Effector CD8-positive, alpha-beta T cell (primary cell): Measurements from ENCODE around the gene TMC8.
"Not testable (repeated sequence)": the region's sequence is repeated elsewhere in the genome, so short reads cannot be mapped to it uniquely, and the experiment has no call there.

ENCODE experiments used
- DNase-seq: peaks from one replicate; lab custom pipeline; 2025; lab: John Stamatoyannopoulos, UW

The TMC8 gene

DNA sequence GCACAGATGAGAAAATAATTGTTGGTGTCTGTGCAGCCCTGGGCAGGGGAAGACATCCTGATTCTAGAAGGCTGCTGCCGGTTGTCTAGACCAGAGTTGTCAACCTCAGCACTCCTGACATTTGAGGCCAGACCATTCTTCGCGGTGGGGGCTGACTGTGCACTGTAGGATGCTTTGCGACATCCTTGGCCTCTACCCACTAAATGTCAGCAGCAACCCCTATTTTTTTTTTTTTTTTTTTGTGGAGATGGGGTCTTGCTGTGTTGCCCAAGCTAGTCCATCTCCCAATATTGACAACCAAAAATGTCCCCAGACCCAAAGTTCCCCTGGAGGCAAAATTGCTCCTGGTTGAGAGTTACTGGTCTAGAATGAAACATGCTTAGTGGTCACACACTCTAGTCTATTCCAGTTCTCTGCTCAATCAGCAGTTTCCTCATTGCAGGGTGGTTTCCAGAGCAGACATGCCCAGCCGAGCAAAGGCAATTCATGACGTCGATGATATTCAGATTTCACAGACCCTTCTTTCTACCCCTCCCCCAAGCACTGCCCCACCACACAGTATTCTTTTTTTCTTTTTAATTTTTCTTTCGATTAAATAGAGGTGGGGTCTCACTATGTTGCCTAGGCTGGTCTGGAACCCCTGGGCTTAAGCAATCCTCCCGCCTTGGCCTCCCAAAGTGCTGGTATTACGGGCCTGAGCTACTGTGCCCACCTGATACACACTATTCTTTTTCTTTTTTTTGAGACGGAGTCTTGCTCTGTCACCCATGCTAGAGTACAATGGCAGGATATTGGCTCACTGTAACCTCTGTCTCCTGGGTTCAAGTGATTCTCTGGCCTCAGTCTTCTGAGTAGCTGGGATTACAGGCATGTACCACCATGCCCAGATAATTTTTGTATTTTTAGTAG, 24.6 kb downstream of the TMC8 start:
- DNase-seq: no peak

DNA sequence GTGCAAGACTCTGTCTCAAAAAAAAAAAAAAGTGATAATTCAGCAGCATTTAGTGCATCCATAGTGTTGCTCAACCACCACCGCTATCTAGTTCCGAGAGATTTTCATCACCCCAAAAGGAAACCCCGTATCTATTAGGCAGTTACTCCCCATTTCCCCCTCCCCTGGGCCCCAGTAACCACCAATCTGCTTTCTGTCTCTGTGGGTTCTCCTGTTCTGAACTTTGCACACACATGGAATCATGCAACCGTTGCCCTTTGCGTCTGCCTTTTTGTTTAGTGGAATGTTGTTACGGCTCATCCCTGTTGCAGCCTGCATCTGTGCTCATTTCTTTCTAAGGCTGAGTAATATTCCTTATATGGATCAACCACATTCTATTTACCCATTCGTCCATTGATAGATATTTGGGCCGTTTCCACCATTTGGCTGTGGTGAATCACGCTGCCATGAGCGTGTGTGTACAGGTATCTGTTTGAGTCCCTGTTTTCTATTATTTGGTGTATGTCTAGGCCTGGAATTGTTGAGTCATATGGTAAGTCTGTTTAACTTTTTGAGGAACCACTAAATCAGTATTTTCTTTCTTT, 29.1 kb downstream of the TMC8 start:
- DNase-seq: no peak

DNA sequence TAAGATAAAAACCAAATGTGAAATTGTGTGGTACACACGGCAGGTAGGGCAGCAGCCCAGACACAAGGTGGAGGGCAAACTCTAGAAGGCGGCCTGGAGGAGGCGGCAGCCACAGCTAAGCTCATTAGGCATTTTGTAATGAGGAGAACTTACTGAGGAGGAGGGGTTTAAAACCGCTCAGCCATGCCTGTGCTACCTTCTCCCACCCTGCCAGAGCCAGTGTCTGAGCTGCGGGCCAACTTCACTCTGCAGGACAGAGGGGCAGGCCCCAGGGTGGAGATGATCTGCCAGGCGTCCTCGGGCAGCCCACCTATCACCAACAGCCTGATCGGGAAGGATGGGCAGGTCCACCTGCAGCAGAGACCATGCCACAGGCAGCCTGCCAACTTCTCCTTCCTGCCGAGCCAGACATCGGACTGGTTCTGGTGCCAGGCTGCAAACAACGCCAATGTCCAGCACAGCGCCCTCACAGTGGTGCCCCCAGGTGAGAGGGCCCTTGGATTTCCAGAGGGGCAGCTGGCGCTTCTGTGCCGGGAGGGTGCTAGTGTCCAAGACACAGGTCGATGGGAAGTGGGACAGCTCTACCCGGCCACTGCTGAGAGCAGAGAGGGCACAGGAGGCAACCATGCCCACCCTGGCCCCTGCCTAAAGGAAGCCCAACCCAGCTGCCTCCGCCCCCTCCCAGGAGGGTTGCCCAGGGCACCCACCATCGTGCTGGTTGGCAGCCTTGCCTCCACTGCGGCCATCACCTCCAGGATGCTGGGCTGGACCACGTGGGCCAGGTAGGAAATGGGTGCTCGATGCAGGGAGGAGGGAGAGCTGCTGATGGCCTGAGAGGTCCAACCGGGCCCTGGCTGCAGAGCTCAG, 33.5 kb downstream of the TMC8 start:
- DNase-seq: no peak

DNA sequence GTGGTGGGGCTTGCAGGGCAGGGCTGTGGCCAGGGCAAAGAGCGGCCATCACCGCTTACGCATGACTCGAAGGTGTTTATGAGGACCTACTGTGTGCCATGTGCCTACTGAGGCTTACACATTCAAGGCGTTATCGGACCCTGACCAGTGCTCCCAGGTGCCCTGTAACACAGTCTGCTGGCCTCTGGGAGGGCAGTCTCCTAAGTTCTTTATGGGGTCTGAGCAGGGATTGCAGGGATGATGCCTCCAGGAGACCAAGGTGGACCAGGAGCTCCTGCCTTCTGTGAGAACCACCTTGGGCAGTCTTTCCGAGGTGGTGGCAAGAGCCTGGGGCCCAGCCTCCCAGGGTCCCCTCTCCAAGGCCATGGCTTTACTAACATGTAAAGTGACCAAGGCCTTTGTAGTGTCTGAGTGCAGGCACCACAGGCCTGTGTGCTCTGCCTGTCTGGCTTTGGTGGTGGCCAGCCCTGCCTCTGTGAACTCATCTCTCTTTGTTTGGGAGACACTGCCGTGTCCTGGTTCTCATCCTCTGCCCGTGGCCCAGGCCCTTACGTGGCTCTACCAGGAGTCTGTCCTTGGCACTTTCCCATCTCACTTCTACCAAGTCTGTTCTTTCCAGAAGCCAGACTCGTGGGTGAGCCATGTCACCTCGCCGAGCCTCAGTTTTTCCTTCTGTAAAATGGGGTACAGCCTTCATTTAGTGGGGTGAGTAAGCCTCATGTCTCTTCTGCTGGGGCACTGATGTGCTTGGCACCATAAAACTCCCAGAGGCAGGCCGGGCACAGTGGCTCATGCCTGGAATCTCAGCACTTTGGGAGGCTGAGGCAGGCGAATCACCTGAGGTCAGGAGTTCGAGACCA, 34.4 kb downstream of the TMC8 start:
- DNase-seq: no peak

DNA sequence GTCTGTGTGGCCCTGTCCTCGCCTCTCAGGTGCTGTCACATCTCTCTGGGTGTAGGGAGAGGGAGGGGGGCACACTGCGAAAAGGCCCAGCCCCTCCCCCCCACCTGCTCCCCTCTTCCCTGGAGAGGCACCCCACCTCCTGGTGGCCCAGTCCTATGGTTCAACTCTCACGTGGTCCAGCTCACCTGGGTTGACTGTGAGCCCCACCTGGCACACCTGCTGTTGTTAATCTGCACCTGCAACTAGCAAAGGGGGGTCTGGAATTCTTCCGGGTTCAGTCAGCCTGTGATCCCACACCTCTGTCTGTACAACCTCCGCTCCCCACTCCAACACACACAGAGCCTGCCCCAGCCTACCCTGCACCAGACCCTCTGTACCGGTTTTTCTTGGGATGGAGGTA, 35.8 kb downstream of the TMC8 start:
- DNase-seq: no peak

DNA sequence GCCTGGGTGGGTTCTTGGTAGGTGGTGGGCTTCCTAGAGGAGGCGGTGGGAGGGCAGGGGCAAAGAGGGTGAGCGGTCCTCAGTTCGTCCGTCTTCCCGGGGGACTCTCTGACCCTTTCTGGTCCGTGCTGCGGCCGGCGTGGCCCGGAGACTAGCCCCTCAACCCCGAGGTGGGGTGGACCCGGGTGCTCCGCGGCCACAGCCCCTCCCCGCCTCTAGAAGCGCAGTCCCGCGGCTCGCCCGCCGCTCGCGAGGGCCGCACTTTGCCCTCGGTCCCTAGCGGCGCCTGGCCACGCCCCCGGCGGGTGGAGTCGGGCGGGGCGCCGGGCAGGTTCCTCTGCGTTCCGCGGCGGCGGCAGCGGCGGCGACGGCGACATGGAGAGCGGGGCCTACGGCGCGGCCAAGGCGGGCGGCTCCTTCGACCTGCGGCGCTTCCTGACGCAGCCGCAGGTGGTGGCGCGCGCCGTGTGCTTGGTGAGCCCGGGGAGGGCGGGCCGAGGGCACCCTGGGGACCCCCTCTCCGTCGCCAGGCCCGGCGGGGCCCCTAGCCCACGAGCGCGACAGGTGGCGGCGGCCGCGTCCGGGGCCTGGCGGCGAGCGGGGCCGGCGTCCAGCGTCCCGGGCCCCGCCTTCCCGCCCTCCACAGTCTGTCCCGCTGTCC, 37.8 kb downstream of the TMC8 start, which contains the start of gene SYNGR2:
TSS of gene SYNGR2 (plus strand) at position 340 of the 661 bp plus-strand sequence. CDS start at position 376, 36 bp downstream.
- DNase-seq: peak; percentile 73

DNA sequence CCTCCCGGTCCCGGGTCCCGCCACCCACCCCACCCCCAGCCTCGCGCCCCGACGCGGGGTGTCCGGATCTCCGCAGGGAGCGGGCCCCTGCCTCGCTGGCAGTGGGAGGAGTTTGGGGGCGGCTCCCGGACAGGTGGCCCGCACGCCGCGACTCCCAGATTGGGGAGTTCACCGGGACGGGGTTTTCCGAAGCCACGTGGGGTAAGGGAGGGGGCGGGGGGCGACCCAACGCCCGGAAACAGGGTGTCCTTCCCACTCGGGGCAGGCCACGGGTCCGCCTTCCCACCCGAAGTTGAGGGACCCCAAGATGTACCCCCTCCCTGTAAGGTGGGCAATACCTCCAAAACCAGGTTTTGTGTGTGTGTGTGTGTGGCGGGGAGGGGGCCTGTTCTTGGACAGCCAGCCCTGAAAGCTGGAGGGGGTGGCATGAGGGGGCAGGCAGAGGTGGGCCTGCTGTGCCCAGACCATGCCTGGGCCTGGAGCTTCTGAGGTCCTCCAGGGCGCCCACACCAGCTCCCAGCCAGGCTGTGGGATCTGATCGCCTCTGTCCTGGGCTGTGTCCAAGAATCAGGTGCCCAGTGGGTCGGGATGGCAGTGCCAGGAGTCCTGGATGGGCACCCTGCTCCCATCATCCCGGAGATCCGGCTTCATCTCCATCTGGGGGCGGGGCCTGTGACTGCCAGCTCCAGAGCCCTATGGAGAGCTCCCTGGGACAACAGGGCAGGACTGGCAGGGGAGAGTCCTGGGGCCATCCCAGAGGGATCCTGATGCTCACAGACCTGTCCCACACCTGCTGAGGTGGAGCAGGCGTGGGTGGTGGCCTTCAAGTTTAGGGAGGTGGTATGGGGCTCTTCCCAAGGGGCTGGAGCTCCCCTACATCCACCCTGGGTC, 38.6 kb downstream of the TMC8 start:
- DNase-seq: peak; percentile 46

DNA sequence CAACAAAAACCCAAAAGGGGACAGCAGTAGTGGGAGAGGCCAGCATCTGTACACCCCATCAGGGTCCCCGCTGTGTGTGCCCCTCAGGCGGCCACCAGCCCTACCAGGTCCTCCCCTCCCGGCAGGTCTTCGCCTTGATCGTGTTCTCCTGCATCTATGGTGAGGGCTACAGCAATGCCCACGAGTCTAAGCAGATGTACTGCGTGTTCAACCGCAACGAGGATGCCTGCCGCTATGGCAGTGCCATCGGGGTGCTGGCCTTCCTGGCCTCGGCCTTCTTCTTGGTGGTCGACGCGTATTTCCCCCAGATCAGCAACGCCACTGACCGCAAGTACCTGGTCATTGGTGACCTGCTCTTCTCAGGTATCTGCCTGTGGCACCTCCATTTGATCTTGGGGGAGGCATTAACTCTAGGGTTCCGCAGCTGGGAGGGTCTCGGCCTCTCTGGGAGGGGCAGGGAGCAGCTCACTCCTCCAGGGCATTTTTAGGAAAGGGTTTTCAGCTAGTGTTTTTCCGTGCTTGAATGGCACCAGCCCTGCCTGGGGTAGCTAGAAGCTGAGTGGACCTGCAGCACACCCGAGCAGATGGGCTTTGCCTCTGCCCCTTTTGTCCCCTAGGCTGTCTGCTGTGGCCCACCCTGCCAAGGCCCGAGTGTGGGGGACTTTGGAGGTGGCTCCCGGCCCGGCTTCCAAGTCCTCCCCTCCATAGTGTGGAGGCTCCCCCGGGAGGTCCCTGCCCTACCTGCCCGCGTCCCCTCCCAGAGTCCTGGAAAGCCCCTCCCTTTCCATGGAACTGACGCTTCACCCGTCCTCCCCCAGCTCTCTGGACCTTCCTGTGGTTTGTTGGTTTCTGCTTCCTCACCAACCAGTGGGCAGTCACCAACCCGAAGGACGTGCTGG, 40.4 kb downstream of the TMC8 start:
- no peak for DNase-seq

DNA sequence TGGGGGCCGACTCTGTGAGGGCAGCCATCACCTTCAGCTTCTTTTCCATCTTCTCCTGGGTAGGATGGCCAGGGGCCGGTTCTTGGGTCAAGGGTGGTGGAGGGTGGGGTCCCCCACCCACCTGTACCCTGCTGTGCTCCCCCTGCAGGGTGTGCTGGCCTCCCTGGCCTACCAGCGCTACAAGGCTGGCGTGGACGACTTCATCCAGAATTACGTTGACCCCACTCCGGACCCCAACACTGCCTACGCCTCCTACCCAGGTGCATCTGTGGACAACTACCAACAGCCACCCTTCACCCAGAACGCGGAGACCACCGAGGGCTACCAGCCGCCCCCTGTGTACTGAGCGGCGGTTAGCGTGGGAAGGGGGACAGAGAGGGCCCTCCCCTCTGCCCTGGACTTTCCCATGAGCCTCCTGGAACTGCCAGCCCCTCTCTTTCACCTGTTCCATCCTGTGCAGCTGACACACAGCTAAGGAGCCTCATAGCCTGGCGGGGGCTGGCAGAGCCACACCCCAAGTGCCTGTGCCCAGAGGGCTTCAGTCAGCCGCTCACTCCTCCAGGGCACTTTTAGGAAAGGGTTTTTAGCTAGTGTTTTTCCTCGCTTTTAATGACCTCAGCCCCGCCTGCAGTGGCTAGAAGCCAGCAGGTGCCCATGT, 41.1 kb downstream of the TMC8 start:
- DNase-seq: not testable (repeated sequence)

DNA sequence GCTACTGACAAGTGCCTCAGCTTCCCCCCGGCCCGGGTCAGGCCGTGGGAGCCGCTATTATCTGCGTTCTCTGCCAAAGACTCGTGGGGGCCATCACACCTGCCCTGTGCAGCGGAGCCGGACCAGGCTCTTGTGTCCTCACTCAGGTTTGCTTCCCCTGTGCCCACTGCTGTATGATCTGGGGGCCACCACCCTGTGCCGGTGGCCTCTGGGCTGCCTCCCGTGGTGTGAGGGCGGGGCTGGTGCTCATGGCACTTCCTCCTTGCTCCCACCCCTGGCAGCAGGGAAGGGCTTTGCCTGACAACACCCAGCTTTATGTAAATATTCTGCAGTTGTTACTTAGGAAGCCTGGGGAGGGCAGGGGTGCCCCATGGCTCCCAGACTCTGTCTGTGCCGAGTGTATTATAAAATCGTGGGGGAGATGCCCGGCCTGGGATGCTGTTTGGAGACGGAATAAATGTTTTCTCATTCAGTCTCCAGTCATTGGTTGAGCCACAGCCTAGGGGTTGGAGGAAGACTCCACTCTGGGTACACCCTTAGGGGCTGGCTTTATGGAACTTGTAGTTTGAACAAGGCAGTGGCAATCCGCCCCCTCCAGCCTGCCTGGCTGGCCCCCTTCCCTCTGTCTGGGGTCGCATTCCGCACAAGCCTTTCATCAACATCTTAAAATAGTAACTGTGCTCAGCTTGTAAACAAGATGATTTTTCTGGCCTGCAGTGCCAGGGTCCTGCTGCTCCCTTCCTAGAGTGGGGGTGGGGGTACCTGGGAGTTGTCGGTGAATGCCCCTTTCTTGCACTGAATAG, 41.9 kb downstream of the TMC8 start:
- DNase-seq: no peak

DNA sequence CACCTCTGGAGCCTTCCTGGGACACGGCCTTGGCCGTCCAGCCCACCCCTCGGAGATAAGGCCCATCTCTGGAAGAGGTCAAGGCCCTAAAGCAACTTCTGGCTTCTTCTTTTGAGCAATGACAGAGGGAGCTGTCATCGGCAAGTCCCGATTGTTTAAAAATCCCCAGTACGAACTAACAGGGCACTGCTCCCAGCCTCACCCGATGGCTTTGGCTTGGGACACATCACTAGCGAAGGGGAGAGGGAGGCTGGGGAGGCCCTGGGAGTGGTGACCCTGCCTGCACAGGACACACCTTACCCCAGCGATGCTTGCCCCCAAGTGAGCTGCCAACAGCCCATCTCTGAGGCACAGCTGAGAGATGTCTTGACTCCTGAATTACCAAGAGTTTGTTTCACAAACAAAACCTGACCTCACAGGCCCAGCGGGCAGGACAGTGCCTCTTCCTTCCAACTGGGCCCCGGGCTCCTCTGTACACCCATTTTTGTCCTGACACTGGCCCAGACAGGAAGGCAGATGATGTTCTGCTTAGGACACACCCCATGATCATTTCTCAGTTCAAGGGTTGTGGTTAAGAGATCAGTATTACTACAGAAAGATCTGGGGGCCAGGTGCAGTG, 42.6 kb downstream of the TMC8 start:
- DNase-seq: no peak

DNA sequence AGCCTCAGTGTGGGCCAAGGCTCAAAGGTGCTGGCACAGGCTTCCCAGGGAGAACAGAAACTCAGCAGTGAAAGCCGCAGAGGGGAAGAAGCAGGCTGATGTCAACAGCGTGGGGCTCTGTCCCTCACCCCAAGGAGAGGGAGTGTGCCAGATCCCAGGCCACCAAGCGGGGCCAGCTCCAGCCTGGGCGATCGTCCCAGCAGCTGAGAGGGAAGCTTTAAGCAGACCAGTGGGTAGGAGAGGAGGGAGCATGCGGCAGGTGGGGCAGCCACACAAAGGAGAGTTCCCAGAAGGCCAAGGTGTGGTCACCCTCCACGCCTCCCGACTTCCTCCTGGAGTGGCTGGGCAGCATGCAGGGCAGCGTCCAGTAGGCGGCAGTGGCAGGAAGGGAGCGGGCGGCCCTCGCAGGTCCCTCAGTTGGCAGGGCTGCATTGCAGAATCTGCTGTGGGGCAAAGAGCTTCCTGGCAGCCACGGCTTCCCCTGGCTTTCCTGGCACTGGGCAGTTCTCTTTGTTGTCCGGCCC, 43.8 kb downstream of the TMC8 start:
- no peak for DNase-seq

DNA sequence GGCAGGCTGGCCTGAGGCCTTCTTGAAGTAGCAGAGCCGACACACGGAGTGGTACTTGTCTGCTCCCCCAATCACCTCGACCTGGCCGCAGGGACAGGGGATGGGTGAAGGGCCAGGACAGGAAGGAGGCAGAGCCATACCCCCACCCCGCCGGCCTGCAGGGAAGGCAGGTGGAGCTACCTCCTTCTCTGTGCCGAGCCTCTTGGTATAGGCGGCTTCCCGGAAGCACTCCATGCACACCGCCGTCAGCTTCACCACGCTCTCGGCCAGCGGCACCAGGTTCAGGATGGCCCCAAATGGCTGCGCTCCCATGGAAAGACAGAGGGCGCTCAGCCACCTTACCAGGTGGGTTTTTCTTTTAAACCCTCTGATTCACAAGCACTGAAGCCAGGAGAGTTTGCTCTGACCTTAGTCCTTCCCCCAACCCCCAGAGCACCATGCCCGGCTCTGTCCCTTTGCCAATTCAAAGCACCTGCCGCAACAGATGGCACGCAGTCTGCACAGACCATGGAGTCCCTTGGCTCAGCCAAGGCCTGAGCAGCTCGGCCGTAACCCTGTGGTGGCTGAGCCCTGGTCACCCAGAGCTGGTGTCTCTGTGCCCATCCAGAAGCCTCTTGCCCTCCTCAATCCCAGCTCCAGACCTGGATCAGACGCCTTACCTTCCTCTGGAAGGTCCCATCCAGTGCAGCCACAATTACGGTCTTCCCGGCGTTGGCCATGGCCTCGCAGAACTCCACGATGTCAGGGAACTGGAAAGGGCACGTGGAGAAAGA, 44.5 kb downstream of the TMC8 start:
- no peak for DNase-seq

DNA sequence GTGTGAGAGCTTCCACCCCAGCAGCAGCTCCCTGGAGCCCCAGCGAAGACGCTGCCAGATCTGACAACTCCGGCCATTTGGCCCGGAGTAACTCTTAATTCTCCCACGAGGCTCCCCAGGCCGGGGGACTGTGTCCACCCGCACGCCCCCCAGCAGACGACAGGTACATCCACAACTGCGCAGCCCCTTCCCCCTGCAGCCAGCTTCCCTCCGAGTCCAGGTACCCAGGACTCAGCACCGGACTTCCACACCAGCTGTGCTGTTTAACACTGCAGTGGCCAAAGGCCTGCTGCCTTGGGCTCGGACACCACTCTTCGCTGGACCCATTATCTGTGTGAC, 45.0 kb downstream of the TMC8 start:
- no peak for DNase-seq

DNA sequence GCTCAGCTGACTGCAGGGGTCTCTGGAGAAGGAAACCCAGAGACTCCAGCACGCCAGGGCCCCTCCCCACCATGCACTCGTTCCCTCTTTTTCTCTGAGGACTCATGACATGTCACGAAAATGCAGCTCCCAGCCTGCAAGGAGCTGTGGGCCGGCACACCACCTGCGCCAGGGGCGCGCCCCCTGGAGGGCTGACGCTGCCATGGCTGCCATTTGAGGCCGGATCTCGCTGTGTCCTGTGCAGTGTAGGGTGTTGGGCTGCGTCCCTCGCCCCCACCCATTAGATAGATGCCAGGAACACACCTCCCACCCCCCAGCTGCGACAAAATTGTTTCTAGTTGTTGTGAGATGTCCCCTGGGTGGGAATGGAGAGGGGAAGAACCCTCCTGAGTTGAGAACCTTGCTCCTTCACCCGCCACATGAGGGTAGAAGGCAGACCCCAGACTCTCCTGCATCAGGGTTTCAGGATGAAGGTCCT, 46.0 kb downstream of the TMC8 start:
- peak; percentile 67 for DNase-seq

DNA sequence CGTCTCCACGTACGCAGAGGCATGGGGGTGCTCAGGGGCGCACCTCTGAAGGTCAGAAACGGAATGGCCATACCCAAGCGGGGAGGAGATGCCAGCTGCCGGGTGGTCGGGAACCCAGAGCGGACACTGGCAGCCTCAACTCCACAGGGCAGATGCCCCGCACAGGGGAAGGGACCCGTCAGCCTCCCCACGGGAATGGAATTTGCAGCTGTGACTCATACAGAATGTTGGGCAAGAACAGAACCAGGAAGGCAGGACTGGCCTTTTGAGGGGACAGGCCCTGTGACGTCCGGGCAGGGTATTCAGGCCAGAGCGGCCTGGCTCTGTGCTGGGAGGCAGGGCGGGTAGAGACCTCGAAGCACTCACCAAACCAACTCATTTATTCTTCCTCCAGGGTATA, 48.8 kb downstream of the TMC8 start:
- DNase-seq: no peak
